IPS-NIHi7 (cell line): Measurements from ENCODE around the gene FCHO1.
A peak's percentile ranks its signal among the peaks of the same experiment; 100 is the strongest.
"Not testable (repeated sequence)": the region's sequence is repeated elsewhere in the genome, so short reads cannot be mapped to it uniquely, and the experiment has no call there.

Experiments
- DNase-seq: peaks from one replicate; pipeline ENCODE4 v3.0.0; 2012; ENCODE audit warnings: mixed read lengths; ENCODE audit errors: extremely low spot score

Gene FCHO1

GRCh38 chr19:17762505-17763229 lies 11.4 kb downstream of the FCHO1 start:
- DNase-seq = peak; percentile 89

- no peak for DNase-seq
Observed at GRCh38 chr19:17764348-17764747, 13.1 kb downstream of the FCHO1 start.

GRCh38 chr19:17765069-17765618 lies 13.9 kb downstream of the FCHO1 start:
- no peak for DNase-seq

GRCh38 chr19:17766543-17767131 lies 15.4 kb downstream of the FCHO1 start:
- peak; percentile 83 for DNase-seq

GRCh38 chr19:17767559-17767958 lies 16.3 kb downstream of the FCHO1 start:
- DNase-seq = no peak

- no peak for DNase-seq
Observed at GRCh38 chr19:17770613-17771012, 19.3 kb downstream of the FCHO1 start.

GRCh38 chr19:17772172-17772571 lies 20.9 kb downstream of the FCHO1 start:
- DNase-seq = no peak

GRCh38 chr19:17775245-17775927 lies 24.1 kb downstream of the FCHO1 start:
- peak; percentile 63 for DNase-seq

- DNase-seq = no peak
Observed at GRCh38 chr19:17775991-17776803, 24.9 kb downstream of the FCHO1 start.

- DNase-seq = not testable (repeated sequence)
Observed at GRCh38 chr19:17777840-17778239, 26.6 kb downstream of the FCHO1 start.

- peak; percentile 91 for DNase-seq
Observed at GRCh38 chr19:17778251-17778967, 27.1 kb downstream of the FCHO1 start.

- DNase-seq = peak; percentile 80
Observed at GRCh38 chr19:17778968-17779929, 28.0 kb downstream of the FCHO1 start.

- no peak for DNase-seq
Observed at GRCh38 chr19:17780781-17781180, 29.5 kb downstream of the FCHO1 start.

- DNase-seq = not testable (repeated sequence)
Observed at GRCh38 chr19:17783721-17784120, 32.4 kb downstream of the FCHO1 start.

- peak; percentile 87 for DNase-seq
Observed at GRCh38 chr19:17784201-17785008, 33.1 kb downstream of the FCHO1 start.

- no peak for DNase-seq
Observed at GRCh38 chr19:17787274-17787913, 36.1 kb downstream of the FCHO1 start.

- DNase-seq = no peak
Observed at GRCh38 chr19:17788632-17789031, 37.4 kb downstream of the FCHO1 start.

- DNase-seq = no peak
Observed at GRCh38 chr19:17790059-17790780, 38.9 kb downstream of the FCHO1 start.
